A673 (cell line): Measurements from ENCODE around the gene NRL. TPM values are rescaled to one million over a fixed set of nuclear protein-coding genes. Genes with fewer than 3 reads are reported as not detected.
A peak's percentile ranks its signal among the peaks of the same experiment; 100 is the strongest.

Experiments used
- BruUV-seq: library from RNA; stranded (reverse); fragments of 400-500 nt; replicated peaks from 2 replicates; lab custom pipeline; 2021; lab: Mats Ljungman, UMichigan
- CTCF ChIA-PET: fragments of 300-600 bp; sonication (Branson Sonifier 250); formaldehyde crosslinking; loops from one replicate; lab custom pipeline; 2022; ENCODE audit warnings: antibody characterized with exemption; lab: Charles Lee
- POLR2A ChIA-PET: fragments of 300-600 bp; sonication (Branson Sonifier 250); formaldehyde crosslinking; loops from one replicate; lab custom pipeline; 2022; ENCODE audit warnings: antibody characterized with exemption; ENCODE audit not compliant: low non-redundant PET; lab: Charles Lee
- DNase-seq: peaks from one replicate; pipeline ENCODE4 v3.0.0-alpha.2; 2015; ENCODE audit warnings: low spot score
- H3K27ac ChIP-seq: fragments of 200-600 bp; sonication (generic); 2 replicates; pipeline ENCODE4 v1.5.1; 2016; ENCODE audit warnings: mixed run types, low read depth, mild to moderate bottlenecking, mixed read lengths, antibody characterized with exemption, low read length; ENCODE audit not compliant: poor library complexity, severe bottlenecking
- H3K27me3 ChIP-seq: fragments of 200-600 bp; sonication (generic); replicated peaks from 2 replicates; pipeline ENCODE4 v1.6.1; 2017; ENCODE audit warnings: mixed run types, low read depth, mild to moderate bottlenecking, mixed read lengths, antibody characterized with exemption, low read length; ENCODE audit not compliant: insufficient read depth, poor library complexity
- H3K36me3 ChIP-seq: fragments of 200-600 bp; sonication (generic); 2 replicates; pipeline ENCODE4 v1.6.1; 2016; ENCODE audit warnings: mixed run types, mild to moderate bottlenecking, mixed read lengths, antibody characterized with exemption, low read length; ENCODE audit not compliant: insufficient read depth, poor library complexity, severe bottlenecking
- H3K4me1 ChIP-seq: fragments of 200-600 bp; sonication (generic); 2 replicates; pipeline ENCODE4 v1.6.1; 2017; ENCODE audit warnings: mixed run types, mild to moderate bottlenecking, mixed read lengths, antibody characterized with exemption, low read length; ENCODE audit not compliant: insufficient read depth, poor library complexity, severe bottlenecking
- H3K4me3 ChIP-seq: fragments of 200-600 bp; sonication (generic); 2 replicates; pipeline ENCODE4 v1.5.1; 2016; ENCODE audit warnings: low read depth, mixed run types, mild to moderate bottlenecking, mixed read lengths, low read length; ENCODE audit not compliant: poor library complexity, severe bottlenecking
- H3K9me3 ChIP-seq: fragments of 200-600 bp; sonication (generic); 2 replicates; pipeline ENCODE4 v1.6.1; 2016; ENCODE audit warnings: mixed run types, low read depth, mild to moderate bottlenecking, mixed read lengths, antibody characterized with exemption, low read length; ENCODE audit not compliant: poor library complexity, severe bottlenecking
- CTCF ChIP-seq: fragments of 300-800, 200-600 bp; sonication (generic); conservative IDR thresholded peaks from 2 replicates; pipeline ENCODE4 v1.5.1; 2017; ENCODE audit warnings: low read depth, mild to moderate bottlenecking, antibody characterized with exemption, low read length, moderate library complexity, mixed read lengths
- EZH2 ChIP-seq: fragments of 200-600 bp; sonication (generic); IDR thresholded peaks from 2 replicates; pipeline ENCODE4 v1.6.1; 2017; ENCODE audit warnings: borderline replicate concordance, low read depth, mild to moderate bottlenecking, mixed read lengths, antibody characterized with exemption, low read length; ENCODE audit not compliant: poor library complexity, severe bottlenecking
- intact Hi-C: fragments of 100-400 bp; cut with micrococcal nuclease; formaldehyde crosslinking; loops from one replicate; pipeline ENCODE4 v1.10.0; 2022; ENCODE audit not compliant: unreplicated experiment
- total RNA-seq: library from RNA; stranded (reverse); gene quantifications from 2 replicates; pipeline ENCODE4 v1.2.3, GENCODE V29; 2021

Gene NRL
- total RNA-seq, 1 experiment from 2014 or later, result 1.9 TPM

- intact Hi-C loops, result no loop called here
- H3K27me3 ChIP-seq, result no peaks in the 10 kb centered on the region
- H3K9me3 ChIP-seq, result no peaks in the 10 kb centered on the region
- CTCF ChIA-PET, result interaction anchor here (0.5 to 1.4 kb wide), 6 partner anchors 35 to 719 kb away, joined by 3 to 11 read pairs (median 3); partner anchors contain the start of genes RABGGTA and RIPK3
- POLR2A ChIA-PET, result interaction anchor here (0.6 to 2.2 kb wide), 11 partner anchors 12 to 207 kb away, joined by 3 to 13 read pairs (median 4); partner anchors contain the start of genes DCAF11, EMC9, IRF9 and NOP9
- DNase-seq, result no peak
- peaks cover 3% of the 10 kb centered on the region for H3K36me3 ChIP-seq
- peaks cover 12% of the 10 kb centered on the region for H3K4me1 ChIP-seq
- BruUV-seq, result TSS peak; percentile 86
- TF ChIP-seq CTCF, result no peak
- TF ChIP-seq EZH2, result no peak
- H3K4me3 ChIP-seq, result peak overlapping the region; percentile 78
- peak overlapping the region; percentile 94 for H3K27ac ChIP-seq
Observed at GRCh38 chr14:24093207-24093900, 21.4 kb downstream of the NRL start.

- intact Hi-C loops, result no loop called here
- Histone ChIP-seq H3K4me3 (no peak overlapping the region), H3K27ac (peak overlapping the region; percentile 94), H3K36me3 (no peaks in the 10 kb centered on the region), H3K9me3 (no peaks in the 10 kb centered on the region), H3K27me3 (no peaks in the 10 kb centered on the region), H3K4me1 (peaks cover 12% of the 10 kb centered on the region)
- CTCF ChIA-PET, result interaction anchor here (1.4 kb wide), 1 partner anchor 34 kb away, joined by 3 read pairs; no protein-coding TSS in a partner anchor
- TF ChIP-seq EZH2 (no peak), CTCF (no peak)
- no peak for DNase-seq
- POLR2A ChIA-PET, result interaction anchor here (0.6 to 0.8 kb wide), 2 partner anchors 22 to 171 kb away, joined by 3 to 4 read pairs; partner anchors contain the start of genes DCAF11 and NRL
- no TSS peak for BruUV-seq
Observed at GRCh38 chr14:24092505-24093206, 22.1 kb downstream of the NRL start.

- H3K4me1 ChIP-seq, result peaks cover 12% of the 10 kb centered on the region
- no peaks in the 10 kb centered on the region for H3K27me3 ChIP-seq
- H3K9me3 ChIP-seq, result no peaks in the 10 kb centered on the region
- no peaks in the 10 kb centered on the region for H3K36me3 ChIP-seq
- ChIA-PET POLR2A (no interaction called here), CTCF (interaction anchor here (1.4 kb wide), 1 partner anchor 34 kb away, joined by 3 read pairs; no protein-coding TSS in a partner anchor)
- no TSS peak for BruUV-seq
- no peak overlapping the region for H3K4me3 ChIP-seq
- no peak overlapping the region for H3K27ac ChIP-seq
- TF ChIP-seq CTCF (no peak), EZH2 (no peak)
- DNase-seq, result no peak
- intact Hi-C loops, result no loop called here
Observed at GRCh38 chr14:24092110-24092504, 22.6 kb downstream of the NRL start.
